NCI-H146 treated with DMSO at 0.1 percent for 48 hours (cell line): ENCODE measurements around the gene IFRD2.

ENCODE experiments used
- DNase-seq: peaks from one replicate; lab custom pipeline; 2025; ENCODE audit not compliant: unreplicated experiment; lab: John Stamatoyannopoulos, UW

The IFRD2 gene

GRCh38 chr3:50292159-50293078, at the start of gene IFRD2:
IFRD2 (minus strand) TSS chr3:50292429; CDS start chr3:50292274, 155 bp downstream.
- DNase-seq: peak; percentile 83

GRCh38 chr3:50341537-50341936, 49.3 kb upstream of the IFRD2 start:
- DNase-seq: no peak

GRCh38 chr3:50340448-50341329, 48.5 kb upstream of the IFRD2 start, which contains the start of gene RASSF1:
RASSF1 (minus strand) TSS chr3:50340836; CDS start chr3:50340805, 31 bp downstream.
- no peak for DNase-seq

DNA sequence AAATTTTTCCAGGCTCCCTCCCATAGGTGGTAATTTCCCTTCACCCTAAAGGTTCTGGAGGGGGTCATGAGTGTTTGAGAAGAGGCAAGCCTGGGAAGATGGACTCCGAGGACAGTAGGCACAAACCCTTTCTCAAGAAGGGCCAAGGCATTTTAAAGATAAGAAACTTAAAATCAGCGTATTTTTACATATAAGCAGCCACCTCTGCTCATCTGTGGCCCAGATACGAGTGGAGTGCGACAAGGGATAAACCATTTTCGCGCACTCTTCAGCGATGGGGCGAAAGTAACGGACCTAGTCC, 47.9 kb upstream of the IFRD2 start:
- DNase-seq: no peak

DNA sequence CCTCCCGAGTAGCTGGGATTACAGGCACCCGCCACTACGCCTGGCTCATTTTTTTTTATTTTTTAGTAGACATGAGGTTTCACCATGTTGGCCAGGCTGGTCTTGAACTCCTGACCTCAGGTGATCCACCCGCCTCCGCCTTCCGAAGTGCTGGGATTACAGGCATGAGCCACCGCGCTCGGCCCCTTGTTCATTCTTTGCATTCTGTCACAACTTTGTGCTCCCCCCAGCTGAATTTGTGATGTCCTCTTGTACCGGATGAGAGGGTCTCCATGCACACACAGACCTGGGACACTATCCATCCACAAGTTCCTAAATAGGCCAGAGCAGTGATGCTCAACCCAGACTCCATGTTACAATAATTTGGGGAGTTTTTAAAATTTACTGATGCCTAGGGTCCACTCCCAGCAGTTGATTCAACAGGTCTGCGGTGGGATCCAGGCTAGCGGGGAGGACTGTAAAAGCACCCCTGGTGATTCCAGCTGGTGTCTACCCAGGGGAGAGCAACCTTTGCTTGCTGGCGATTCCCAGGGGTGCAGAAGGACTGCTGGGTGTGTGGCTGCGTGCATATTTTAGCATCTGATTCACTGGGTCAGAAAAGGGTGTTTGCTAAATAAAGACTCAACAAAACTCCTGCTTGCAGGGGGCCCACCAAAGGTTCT, 47.4 kb upstream of the IFRD2 start:
- DNase-seq: no peak

GRCh38 chr3:50338965-50339364, 46.7 kb upstream of the IFRD2 start:
- DNase-seq: no peak

GRCh38 chr3:50337175-50337861, 45.1 kb upstream of the IFRD2 start:
- DNase-seq: peak; percentile 90

DNA sequence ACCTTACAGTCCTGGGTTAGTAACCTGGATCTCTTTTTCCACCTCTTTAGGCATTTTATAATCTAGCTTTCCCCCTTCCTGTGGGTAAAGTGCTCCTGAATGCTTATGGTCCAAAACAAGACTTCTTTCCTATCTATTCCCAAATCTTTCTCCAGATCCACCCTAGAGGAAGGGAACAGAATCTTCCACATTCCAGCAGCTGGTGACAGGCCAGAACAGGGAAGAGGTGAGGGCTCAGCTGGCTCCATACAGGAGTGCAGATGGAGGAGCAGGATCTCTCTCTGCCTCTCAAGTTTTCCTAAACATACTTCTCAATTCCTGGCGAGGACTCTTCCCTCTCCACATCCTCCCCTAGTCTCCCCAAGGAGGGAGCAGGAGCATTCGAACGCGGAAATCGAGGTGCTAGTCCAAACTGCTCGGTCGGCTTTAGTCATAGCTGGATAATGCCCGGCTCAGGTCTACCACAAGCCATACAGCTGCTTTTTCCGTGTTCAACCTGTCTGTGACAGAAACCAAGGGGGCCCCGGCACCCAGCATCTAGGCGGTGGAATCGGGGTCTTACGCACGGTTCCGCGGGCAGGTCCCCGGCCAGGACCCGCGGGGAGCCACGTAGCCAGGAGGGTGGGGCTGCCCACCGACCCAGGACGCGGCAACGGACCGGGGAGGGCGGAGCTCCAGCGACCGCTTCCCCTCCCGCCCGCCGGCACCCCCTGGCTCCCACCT, 44.4 kb upstream of the IFRD2 start:
- no peak for DNase-seq

DNA sequence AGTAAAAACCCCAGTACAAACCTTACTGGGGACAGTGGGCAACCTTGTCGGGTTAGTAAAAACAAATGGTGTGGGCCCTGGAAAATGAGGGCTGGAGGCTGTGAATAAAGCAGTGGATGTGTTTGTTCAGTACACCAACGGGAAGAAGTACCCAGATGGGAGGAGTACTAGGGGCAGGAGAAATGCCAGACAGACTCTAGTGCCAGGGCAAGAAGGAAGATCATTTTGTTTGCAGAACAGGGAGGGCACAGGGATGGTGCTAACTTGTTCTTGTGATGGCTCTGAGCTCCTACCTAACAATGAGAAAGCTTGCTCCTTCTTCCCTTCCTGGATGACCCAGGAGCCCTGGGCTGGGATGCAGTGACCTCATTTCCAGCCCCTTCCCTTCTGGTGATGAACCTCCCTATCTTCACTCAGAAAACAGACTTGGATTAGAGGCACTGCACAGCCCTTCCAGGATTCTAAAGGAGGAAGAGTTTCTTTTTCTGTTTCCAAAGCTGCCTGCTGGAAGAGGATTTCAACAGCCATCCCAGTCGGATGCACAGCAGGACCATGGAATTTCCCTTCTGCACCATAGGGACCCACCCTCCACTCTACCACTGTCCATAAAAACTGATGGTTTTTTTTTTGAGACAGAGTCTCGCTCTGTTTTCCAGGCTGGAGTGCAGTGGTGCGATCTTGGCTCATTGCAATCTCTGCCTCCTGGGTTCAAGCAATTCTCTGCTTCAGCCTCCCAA, 42.3 kb upstream of the IFRD2 start:
- DNase-seq: no peak

- no peak for DNase-seq
Measured at GRCh38 chr3:50333744-50334328, 41.6 kb upstream of the IFRD2 start.

- no peak for DNase-seq
Measured at GRCh38 chr3:50331364-50331907, 39.2 kb upstream of the IFRD2 start.

DNA sequence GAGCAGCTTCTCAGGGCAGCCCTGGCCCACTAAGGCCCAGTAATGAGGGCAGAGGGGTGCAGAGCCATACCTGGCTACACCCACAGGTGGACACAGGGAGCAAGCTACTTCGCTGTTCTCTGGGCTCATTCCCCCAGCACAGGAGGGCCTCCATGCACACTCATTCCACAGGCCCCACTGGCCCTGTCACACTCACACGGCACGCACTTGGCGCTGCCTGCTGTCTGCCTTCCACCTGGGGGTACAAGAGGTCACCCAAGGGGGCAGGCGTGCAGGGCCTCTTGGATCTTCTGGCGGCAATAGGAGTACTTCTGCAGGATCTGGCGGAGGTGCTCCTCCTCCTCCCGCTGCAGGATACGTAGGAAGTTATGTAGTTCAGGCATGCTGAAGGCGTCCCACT, 38.1 kb upstream of the IFRD2 start:
- no peak for DNase-seq

GRCh38 chr3:50327943-50328691, 35.9 kb upstream of the IFRD2 start, which contains the start of gene TUSC2:
TUSC2 (minus strand) TSS chr3:50328223; CDS start chr3:50328099, 124 bp downstream.
- DNase-seq: peak; percentile 78

DNA sequence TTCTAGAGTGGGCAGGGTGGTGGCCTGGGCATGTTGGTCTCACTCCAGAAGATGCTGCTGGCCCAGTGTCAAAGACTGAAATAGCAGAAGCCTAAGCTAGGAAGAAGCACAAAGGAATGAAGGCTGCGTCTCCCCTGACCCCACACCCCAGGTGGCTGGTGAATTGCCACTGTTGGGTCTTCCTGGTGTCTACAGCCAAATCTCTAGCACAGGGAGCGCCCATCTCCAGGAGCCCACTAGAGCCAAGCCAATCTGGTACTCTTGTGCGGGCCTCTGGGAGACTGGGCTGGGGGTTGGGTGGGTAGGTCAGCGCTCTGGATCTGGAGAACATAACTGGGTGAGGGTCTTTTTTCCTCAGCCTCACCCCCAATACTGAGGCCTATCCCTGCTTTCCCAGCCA, 34.9 kb upstream of the IFRD2 start:
- DNase-seq: no peak

DNA sequence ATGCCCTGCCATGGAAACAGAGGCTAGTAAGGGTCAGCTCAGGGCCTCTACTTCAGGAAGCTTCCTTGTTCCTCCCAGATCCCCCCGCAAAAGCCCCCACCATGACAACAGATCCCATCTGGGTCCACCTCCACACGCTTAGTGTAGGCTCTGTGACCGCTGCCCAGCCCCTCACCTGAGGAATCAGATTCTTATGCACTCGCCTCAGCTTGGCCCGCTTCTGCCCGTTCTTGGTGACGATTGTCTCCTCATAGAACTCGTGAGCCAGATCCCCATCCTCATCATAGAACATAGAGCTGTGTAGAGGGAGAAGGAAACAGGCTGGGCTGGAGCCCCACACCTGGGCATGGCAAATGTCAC, 33.9 kb upstream of the IFRD2 start:
- DNase-seq: no peak

GRCh38 chr3:50325497-50326181, 33.4 kb upstream of the IFRD2 start:
- no peak for DNase-seq

DNA sequence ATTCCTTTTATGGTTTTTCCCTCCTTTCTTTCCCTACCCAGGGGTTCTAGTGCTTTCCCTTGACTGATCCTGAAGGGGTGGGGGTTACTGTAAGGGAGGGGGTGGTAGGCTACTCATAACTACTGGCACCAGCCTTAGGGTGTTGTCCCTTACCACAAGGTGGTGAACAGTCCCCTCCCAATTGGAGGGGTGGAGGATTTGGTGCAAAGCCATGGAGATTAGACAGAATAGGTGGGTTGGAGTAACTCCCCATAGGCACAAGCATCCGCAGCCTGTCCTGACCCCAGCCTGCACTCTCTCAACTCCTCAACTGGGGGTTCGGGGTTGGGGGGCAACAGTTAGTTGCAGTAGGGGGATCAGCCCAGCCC, 32.9 kb upstream of the IFRD2 start:
- DNase-seq: no peak
